Gastrocnemius medialis (tissue), 4 donors: ENCODE results near the gene UGT1A1. TPM values are rescaled to one million over a fixed set of nuclear protein-coding genes. Genes with fewer than 3 reads are reported as not detected.

Source experiments
- ATAC-seq, 2 donors: fragments of 150-250 bp; one replicate each; pipeline ENCODE4 v1.9.1; 2016
- DNase-seq, 2 donors: peaks; one replicate each; pipeline ENCODE4 v3.0.0-alpha.2; 2019
- H3K27ac ChIP-seq, 4 donors: fragments of 200-600 bp; sonication (generic); 1 replicate in 1 of 4; 2 replicates in 3 of 4; pipeline ENCODE4 v1.5.1; 2016 to 2018; ENCODE audit warnings: mild to moderate bottlenecking in 2 of 4, moderate library complexity in 1 of 4
- H3K27me3 ChIP-seq, 3 donors: fragments of 200-600 bp; sonication (generic) in 2 of 3; 1 replicate in 1 of 3; 2 replicates in 2 of 3; pipeline versions ENCODE4 v1.5.1 to v1.6.0; 2016 to 2019; ENCODE audit warnings: mild to moderate bottlenecking in 1 of 3, moderate library complexity in 1 of 3
- H3K36me3 ChIP-seq, 2 donors: fragments of 200-600 bp; sonication (generic) in 1 of 2; one replicate each; pipeline ENCODE4 v1.5.1; 2017 to 2018
- H3K4me1 ChIP-seq, 2 donors: fragments of 200-600 bp; sonication (generic) in 1 of 2; one replicate each; pipeline ENCODE4 v1.5.1; 2016 to 2017; ENCODE audit warnings: mild to moderate bottlenecking in 2 of 2
- H3K4me3 ChIP-seq, 4 donors: fragments of 200-600 bp; sonication (generic) in 3 of 4; 1 replicate in 1 of 4; 2 replicates in 3 of 4; pipeline ENCODE4 v1.5.1; 2016 to 2019; ENCODE audit warnings: mild to moderate bottlenecking in 2 of 4
- H3K9me3 ChIP-seq, 3 donors: fragments of 200-600 bp; sonication (generic) in 2 of 3; 1 replicate in 1 of 3; 2 replicates in 2 of 3; pipeline ENCODE4 v1.5.1; 2016 to 2019
- POLR2A ChIP-seq, 2 donors: fragments of 450-650 bp; IDR thresholded peaks; one replicate each; pipeline ENCODE4 v1.6.1; 2017; ENCODE audit warnings: antibody characterized with exemption in 2 of 2, mild to moderate bottlenecking in 2 of 2, moderate library complexity in 2 of 2
- in situ Hi-C, 4 donors: fragments of 200-750 bp; cut with MboI; loops; one replicate each; pipeline versions ENCODE4 v1.15.0 to v1.8.0; 2017; ENCODE audit warnings: low sequenced_read_pairs in 4 of 4
- intact Hi-C: fragments of 100-400 bp; cut with DNase I; formaldehyde crosslinking; loops from one replicate; pipeline ENCODE4 v1.15.1; 2023; ENCODE audit warnings: low total_unique reads
- total RNA-seq, 4 donors: library from RNA; depleted of rRNA; stranded (reverse); fragments of >200 nt; gene quantifications; one replicate each; pipeline versions ENCODE4 v1.1.0 to v1.2.3, GENCODE V29; 2016
- TF ChIP-seq, protein P1 (sequence below), 5 experiments: fragments of 450-650 bp in 3 of 5; fragments of 200-600 bp in 2 of 5; sonication (generic) in 2 of 5; IDR thresholded peaks in 4 of 5; conservative IDR thresholded peaks in 1 of 5; 1 replicate in 4 of 5; 2 replicates in 1 of 5; pipeline ENCODE4 v1.5.1; 2016 to 2019; ENCODE audit warnings: antibody characterized with exemption in 5 of 5, mild to moderate bottlenecking in 3 of 5, moderate library complexity in 3 of 5

UGT1A1 gene
- total RNA-seq, 4 donors from 2014 or later = 0.20 TPM; not detected in 3

DNA sequence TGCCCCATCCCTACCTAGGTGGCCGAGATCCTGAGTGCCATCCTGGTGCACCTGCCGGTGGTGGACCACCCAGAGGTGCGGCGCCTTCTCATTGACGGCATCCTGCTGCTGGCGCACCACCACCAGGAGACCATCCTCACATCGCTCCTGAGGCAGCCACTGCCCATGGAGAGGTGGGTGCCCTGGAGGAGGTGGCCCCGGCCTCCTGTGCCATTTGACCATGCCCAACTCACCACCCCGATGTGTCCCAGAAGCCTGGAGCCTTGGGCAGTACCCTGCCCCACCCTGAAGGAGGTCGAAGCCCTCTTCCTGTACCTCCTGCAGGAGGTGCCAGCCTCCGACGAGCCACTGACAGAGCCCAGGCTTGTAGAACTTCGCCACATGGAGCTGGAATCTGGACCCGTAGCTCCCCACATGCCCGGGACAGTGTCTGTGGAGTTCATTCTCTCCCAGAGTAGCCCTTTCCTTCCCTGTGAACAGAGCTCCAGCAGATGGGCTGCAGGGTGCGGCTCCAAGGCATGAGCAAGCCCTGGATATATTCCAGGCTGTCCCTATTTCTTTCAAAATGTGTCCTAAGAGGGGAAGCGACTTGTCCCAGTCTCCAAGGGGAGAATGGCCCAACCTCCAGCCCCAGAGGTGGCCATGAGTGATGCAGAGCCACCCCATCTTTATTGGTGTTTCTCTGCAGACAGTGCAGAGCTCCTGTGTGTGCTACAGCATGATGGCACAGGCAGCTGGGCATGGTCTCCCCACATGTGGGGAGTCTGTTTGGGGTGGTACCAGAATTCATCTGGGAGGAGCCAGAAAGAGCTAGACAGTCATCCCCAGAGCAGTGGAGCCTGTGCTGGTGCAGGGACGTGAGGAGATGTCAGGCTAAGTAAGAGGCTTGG is 60.1 kb downstream of the UGT1A1 start:
- Histone ChIP-seq H3K36me3 (no peaks in the 10 kb centered on the region), H3K27me3 (no peaks in the 10 kb centered on the region), H3K4me1 (no peaks in the 10 kb centered on the region), H3K9me3 (no peaks in the 10 kb centered on the region), H3K4me3 (no peak overlapping the region), H3K27ac (no peak overlapping the region)
- TF ChIP-seq, protein P1, sequence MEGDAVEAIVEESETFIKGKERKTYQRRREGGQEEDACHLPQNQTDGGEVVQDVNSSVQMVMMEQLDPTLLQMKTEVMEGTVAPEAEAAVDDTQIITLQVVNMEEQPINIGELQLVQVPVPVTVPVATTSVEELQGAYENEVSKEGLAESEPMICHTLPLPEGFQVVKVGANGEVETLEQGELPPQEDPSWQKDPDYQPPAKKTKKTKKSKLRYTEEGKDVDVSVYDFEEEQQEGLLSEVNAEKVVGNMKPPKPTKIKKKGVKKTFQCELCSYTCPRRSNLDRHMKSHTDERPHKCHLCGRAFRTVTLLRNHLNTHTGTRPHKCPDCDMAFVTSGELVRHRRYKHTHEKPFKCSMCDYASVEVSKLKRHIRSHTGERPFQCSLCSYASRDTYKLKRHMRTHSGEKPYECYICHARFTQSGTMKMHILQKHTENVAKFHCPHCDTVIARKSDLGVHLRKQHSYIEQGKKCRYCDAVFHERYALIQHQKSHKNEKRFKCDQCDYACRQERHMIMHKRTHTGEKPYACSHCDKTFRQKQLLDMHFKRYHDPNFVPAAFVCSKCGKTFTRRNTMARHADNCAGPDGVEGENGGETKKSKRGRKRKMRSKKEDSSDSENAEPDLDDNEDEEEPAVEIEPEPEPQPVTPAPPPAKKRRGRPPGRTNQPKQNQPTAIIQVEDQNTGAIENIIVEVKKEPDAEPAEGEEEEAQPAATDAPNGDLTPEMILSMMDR (IDR thresholded peaks at IDR 0.05 in 4 of 5, conservative IDR thresholded peaks at IDR 0.05 in 1 of 5) = no peak
- TF ChIP-seq POLR2A (IDR thresholded peaks at IDR 0.05) = no peak
- in situ Hi-C loops (no loop called here), intact Hi-C loops (no loop called here)
- DNase-seq (no peak), ATAC-seq (no peak)

DNA sequence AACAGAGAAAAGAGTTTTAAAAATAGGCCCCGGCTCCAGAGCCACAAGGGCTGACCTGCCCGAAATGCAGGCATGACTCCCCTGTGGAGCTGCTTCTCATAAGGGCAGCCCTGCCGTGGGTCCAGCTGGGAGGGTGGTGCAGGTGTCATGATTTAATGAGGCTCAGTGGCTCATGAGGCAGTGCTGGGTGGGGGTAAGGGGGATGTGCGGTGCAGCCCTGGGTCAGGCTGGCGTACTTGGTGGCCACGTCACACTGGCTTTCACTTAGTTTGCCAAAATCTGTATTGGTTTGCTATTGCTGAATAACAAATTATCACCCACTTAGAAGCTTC is 60.7 kb downstream of the UGT1A1 start:
- ATAC-seq (no peak), DNase-seq (no peak)

DNA sequence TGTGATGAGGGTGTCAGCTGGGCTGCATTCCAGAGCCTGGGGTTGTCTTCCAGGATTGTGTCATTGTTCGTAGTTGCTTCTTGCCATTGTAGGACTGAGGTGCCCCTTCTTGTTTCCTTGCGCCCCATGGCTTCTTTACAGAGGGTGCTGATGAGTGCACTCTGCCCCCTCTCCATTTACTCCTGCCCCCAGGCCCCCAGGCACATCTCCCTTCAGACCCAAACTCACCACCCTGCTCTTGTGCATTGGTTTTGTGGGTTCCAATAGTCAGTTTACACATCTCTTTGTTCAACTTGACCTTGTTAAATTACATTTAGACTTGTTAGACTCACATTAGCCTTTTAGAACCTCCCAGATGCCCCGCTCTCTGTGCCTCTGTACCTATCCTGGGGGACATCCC is 61.1 kb downstream of the UGT1A1 start:
- no peak for TF ChIP-seq POLR2A (IDR thresholded peaks at IDR 0.05)
- TF ChIP-seq, protein P1 (IDR thresholded peaks at IDR 0.05 in 4 of 5, conservative IDR thresholded peaks at IDR 0.05 in 1 of 5) = no peak
- Histone ChIP-seq H3K27ac (no peak overlapping the region), H3K36me3 (no peaks in the 10 kb centered on the region), H3K4me1 (no peaks in the 10 kb centered on the region), H3K27me3 (no peaks in the 10 kb centered on the region), H3K9me3 (no peaks in the 10 kb centered on the region), H3K4me3 (no peak overlapping the region)
- intact Hi-C loops = no loop called here
- in situ Hi-C loops = no loop called here
- ATAC-seq = no peak
- DNase-seq = no peak

More for the DNA sequence above, 60.7 kb downstream of the UGT1A1 start:
- Histone ChIP-seq H3K4me1 (no peaks in the 10 kb centered on the region), H3K9me3 (no peaks in the 10 kb centered on the region), H3K27ac (no peak overlapping the region), H3K27me3 (no peaks in the 10 kb centered on the region), H3K4me3 (no peak overlapping the region), H3K36me3 (no peaks in the 10 kb centered on the region)
- in situ Hi-C loops = no loop called here
- no peak for TF ChIP-seq POLR2A (IDR thresholded peaks at IDR 0.05)
- TF ChIP-seq, protein P1 (IDR thresholded peaks at IDR 0.05 in 4 of 5, conservative IDR thresholded peaks at IDR 0.05 in 1 of 5) = no peak
- intact Hi-C loops = no loop called here

DNA sequence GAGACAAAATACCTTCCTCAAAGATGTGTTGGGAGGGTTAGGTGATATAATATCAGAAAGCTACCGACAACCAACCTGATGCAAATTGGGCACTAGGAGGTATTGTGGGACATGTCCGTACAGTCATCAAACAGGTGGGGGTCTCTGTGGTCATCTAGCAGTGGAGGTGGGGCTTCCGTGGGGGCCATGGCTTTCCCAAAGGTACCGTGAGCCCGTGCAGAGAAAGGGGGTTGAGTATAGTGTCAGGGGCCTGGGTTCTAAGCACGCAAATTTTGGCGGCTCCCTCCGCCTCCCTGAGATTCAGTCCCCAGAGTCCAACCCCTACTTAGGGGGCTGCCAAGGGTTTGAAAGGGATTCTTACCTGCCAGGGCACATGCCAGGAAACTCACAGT is 61.6 kb downstream of the UGT1A1 start:
- DNase-seq (no peak), ATAC-seq (no peak)
- Histone ChIP-seq H3K27me3 (no peaks in the 10 kb centered on the region), H3K4me1 (no peaks in the 10 kb centered on the region), H3K36me3 (no peaks in the 10 kb centered on the region), H3K9me3 (no peaks in the 10 kb centered on the region), H3K27ac (no peak overlapping the region), H3K4me3 (no peak overlapping the region)
- no peak for TF ChIP-seq POLR2A (IDR thresholded peaks at IDR 0.05)
- TF ChIP-seq, protein P1 (IDR thresholded peaks at IDR 0.05 in 4 of 5, conservative IDR thresholded peaks at IDR 0.05 in 1 of 5) = no peak
- intact Hi-C loops = no loop called here
- in situ Hi-C loops = no loop called here
